Stimulated activated CD4-positive, alpha-beta T cell treated with anti-CD3 and anti-CD28 coated beads, Interleukin-2, amount 100 ng/mL, for 24 hours (primary cell): ENCODE data around the gene RIT1.

Source experiments
- DNase-seq, 2 donors: peaks; one replicate each; pipeline ENCODE4 v3.0.0-alpha.2; 2020

Gene RIT1

GRCh38 chr1:155847823-155848529 is 63.2 kb downstream of the RIT1 start:
- DNase-seq, result no peak
